Measurements from ENCODE around the gene ZCCHC10. TPM values are rescaled to one million over a fixed set of nuclear protein-coding genes. Genes with fewer than 3 reads are reported as not detected.

The ZCCHC10 gene
- total and polyA plus RNA-seq, 2 of the 4 experiments (the other 2 are of a cell fraction), result 4.1 to 20.4 TPM

DNA sequence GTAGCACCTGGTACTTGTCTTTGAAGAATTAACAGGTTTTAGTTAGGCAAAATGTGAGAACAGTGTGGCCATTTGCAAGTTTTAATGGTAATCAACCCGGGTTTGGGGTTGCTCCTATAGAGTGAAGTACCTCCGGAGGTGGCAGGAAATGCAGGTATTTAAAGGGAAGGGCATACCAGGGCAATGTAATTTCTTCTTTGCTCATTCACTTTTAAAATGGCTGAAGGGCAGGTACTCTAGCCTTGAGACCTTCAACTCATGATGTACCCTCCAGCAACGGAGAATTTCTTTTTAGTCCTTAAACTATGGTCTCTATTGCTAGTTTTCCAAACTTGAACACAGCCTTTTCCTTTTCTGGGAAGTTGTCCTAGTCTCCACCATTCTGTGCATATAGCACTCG is 24.2 kb upstream of the ZCCHC10 start:
- Histone ChIP-seq H3K27me3 (ENCODE audit: control insufficient read depth, insufficient read depth, low read length) (no peaks in the 10 kb centered on the region), H3K9me3 (ENCODE audit: control insufficient read depth, insufficient read depth, low read length) (no peaks in the 10 kb centered on the region), H3K4me1 (ENCODE audit: control insufficient read depth, insufficient read depth, low read length) (peaks cover 5% of the 10 kb centered on the region), H2BK5ac (ENCODE audit: low read depth, low read length, poor library complexity, severe bottlenecking) (peak overlapping the region; percentile 92), H3K4me2 (ENCODE audit: low read depth, low read length) (peak overlapping the region; percentile 92), H3K23ac (ENCODE audit: low read depth, low read length) (peak overlapping the region; percentile 100; the same call in 1 of the 2 replicates), H2BK15ac (ENCODE audit: low read depth, low read length) (no peak overlapping the region), H3K9me1 (ENCODE audit: insufficient read depth, low read length) (peaks cover 11% of the 10 kb centered on the region), H2AK5ac (ENCODE audit: low read depth, low read length) (peak overlapping the region; percentile 85), H4K20me1 (ENCODE audit: insufficient read depth, low read length) (peaks cover 33% of the 10 kb centered on the region), H2BK120ac (ENCODE audit: low read depth, low read length) (no peak overlapping the region), H4K8ac (ENCODE audit: low read depth in 2 of 2, low read length in 2 of 2) (peak overlapping the region; percentile 99), H4K5ac (ENCODE audit: low read depth, low read length) (peak overlapping the region; percentile 80; the same call in 1 of the 2 replicates), H2AK9ac (replicated peaks; ENCODE audit: low read depth, low read length, poor library complexity) (peak overlapping the region; percentile 31), H3K36me3 (ENCODE audit: control insufficient read depth, insufficient read depth, low read length) (no peaks in the 10 kb centered on the region), H2AFZ (replicated peaks; ENCODE audit: low read length, poor library complexity) (no peak overlapping the region), H3K27ac (ENCODE audit: insufficient read depth, low read length) (no peak overlapping the region), H3K4ac (ENCODE audit: low read depth, low read length) (peak overlapping the region; percentile 99; the same call in 1 of the 2 replicates), H2BK20ac (ENCODE audit: low read depth, low read length) (no peak overlapping the region), H3K14ac (replicated peaks; ENCODE audit: low read depth, low read length) (peak overlapping the region; percentile 99), H4K91ac (ENCODE audit: insufficient read depth, low read depth, low read length) (peak overlapping the region; percentile 44; the same call in 1 of the 2 replicates), H3K9ac (ENCODE audit: low read depth, low read length) (peak overlapping the region; percentile 91), H3K4me3 (ENCODE audit: insufficient read depth, low read depth, low read length) (peak overlapping the region; percentile 51; the same call in 1 of the 2 replicates), H3K56ac (ENCODE audit: extremely low read depth, insufficient read depth, low read length) (peak overlapping the region; percentile 97; the same call in 1 of the 2 replicates), H3K79me1 (ENCODE audit: low read depth in 1 of 2, low read length in 2 of 2) (peaks cover 15 to 34% of the 10 kb centered on the region in 2 experiments), H3K18ac (ENCODE audit: low read depth, low read length) (no peak overlapping the region)
- no peak for ATAC-seq (ENCODE audit: low read depth)
- CTCF ChIA-PET, result no interaction called here
- TF ChIP-seq POLR2A (IDR thresholded peaks at IDR 0.05; ENCODE audit: low read depth, low read length) (no peak), RCOR1 (IDR thresholded peaks at IDR 0.05; ENCODE audit: insufficient replicate concordance, low read length) (no peak), SMC3 (IDR thresholded peaks at IDR 0.05; ENCODE audit: low read depth, low read length) (no peak), CHD1 (IDR thresholded peaks at IDR 0.05; ENCODE audit: low read depth, low read length) (no peak)
- 80% methylated on average over 1 of the region's 4 CpGs; no CpG with 5 or more reads in 1 of the 2 experiments for WGBS, 2 experiments (ENCODE audit: extremely low coverage in 2 of 2, insufficient read length in 1 of 2)
- no TSS peak for BruUV-seq (replicated peaks)
- intact Hi-C loops (cut with micrococcal nuclease) (loop anchor here (2.0 kb wide), 2 partner anchors 24 to 88 kb away; partner anchors contain the start of genes AFF4 and ZCCHC10), in situ Hi-C loops (cut with MboI; ENCODE audit: low sequenced_read_pairs) (no loop called here), dilution Hi-C loops (cut with HindIII; ENCODE audit: low sequenced_read_pairs, unreplicated experiment) (no loop called here)
- POLR2A ChIA-PET (ENCODE audit: unreplicated experiment), result no interaction called here
- no peak for DNase-seq
